Hematopoietic multipotent progenitor cell treated with erythropoietin and hydrocortisone succinate and interleukin-3 and kit ligand, for 15 days (in vitro differentiated cells): ENCODE measurements around the gene TMEM38A.
"Not testable (repeated sequence)": the region's sequence is repeated elsewhere in the genome, so short reads cannot be mapped to it uniquely, and the experiment has no call there.

Source experiments
- DNase-seq: peaks from one replicate; pipeline ENCODE4 v3.0.0-alpha.2; 2015; ENCODE audit warnings: low spot score

TMEM38A gene

DNA sequence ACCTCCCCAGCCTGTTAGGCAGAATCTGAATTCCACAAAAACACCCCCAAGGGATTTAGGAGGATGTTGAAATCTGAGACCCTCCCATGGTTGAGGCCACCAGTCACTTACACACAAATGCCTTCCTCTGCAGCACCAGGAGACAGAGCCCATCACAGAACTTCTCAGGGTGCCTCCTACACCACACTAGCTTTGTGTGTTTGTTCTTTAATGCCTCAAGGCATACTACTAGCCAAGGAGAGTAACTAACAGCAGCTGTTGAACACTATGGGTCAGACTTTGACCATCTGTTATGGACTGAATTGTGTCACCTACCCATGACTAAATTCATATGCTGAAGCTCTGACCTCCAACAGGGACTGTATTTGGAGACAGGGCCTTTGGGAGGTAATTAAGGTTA lies 23.4 kb upstream of the TMEM38A start:
- DNase-seq: no peak

DNA sequence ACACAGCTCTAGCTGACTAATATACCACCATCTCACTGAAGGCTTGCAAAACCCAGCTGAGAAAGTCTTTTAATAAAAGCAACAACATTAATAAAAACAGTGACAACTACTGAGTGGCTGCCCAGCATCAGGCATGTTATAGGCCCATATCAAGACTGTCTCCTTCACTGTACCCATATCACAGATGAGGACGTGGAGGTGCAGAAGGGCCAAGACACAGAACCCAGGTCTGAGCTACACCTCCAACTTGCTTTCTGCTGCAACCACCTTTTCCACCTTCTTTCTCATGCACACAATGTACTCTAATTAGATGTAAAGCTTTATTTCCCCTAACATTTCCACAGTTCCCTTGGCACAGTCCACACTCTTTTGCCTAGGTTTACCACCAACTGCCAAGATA lies 22.3 kb upstream of the TMEM38A start:
- DNase-seq: no peak

DNA sequence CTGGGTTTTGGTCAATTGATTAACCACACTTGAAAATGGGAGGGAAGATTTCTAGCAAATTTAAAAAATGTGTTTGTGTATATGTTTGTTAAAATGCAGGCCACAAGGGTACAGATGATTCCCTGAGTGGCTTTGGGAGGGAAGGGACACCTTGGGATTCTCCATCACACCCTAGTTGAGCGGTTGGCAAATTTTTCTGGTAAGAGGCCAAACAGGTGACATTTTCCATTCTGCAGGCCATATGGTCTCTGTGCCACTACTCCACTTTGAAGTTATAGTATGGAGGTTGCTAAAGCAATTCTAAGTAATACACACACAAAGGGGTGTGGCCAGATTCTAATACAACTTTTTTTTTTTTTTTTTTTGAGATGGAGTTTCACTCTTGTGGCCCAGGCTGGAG lies 20.0 kb upstream of the TMEM38A start:
- DNase-seq: no peak

DNA sequence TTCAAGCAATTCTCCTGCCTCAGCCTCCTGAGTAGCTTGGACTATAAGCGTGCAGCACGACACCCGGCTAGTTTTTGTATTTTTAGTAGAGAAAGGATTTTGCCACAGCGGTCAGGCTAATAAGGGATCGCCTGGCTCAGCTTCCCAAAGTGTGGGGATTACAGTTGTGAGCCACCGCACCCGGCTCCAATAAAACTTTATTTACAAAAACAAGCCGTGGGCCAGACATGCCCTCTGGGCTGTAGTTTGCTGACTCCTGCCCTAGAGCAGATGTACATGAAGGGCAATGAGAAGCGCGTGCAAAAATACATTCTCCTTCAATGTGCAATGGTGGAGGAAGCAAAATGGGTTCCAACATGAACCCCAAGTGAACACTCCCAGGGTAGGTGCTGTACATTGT lies 19.2 kb upstream of the TMEM38A start:
- no peak for DNase-seq

GRCh38 chr19:16645140-16645539 lies 15.8 kb upstream of the TMEM38A start:
- DNase-seq: no peak

DNA sequence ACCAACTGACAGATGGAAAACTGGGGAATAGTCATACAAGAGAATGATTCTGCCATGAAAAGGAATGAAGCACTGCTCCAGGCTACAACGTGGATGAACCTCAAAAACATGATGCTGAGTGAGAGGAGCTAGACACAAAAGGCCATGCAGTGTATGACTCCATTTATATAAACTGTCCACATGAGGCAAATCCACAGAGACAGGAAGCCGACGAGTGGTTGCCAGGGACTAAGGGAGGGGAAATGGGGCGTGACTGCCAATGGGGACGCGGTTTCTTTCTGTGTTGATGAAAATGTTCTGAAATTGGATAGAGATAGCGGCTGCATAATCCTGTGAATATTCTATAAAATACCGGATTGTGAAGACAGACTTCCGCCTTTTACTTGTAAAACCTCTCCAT lies 11.2 kb upstream of the TMEM38A start:
- no peak for DNase-seq

DNA sequence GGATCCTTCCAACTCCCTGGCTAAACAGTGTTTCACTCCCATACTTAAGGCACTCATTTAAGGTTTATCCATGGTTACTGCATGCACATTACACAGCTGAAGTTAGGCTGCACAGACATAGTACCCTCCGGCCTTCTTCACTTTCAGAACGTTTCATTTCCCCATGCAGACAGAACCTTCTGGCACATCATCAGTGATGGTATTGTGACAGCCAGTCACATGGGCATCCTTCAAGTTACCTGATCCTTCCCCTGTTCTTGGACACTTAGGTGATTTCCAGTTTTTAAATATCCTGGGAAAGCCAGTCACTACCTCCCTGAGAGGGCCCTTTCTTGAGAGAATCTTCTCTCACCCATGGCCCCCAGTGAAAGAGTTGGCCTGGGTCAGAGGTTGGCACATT lies 10.1 kb upstream of the TMEM38A start:
- DNase-seq: no peak

GRCh38 chr19:16651421-16652188 lies 9.3 kb upstream of the TMEM38A start:
- DNase-seq: not testable (repeated sequence)

GRCh38 chr19:16652854-16653253 lies 8.1 kb upstream of the TMEM38A start:
- DNase-seq: no peak

DNA sequence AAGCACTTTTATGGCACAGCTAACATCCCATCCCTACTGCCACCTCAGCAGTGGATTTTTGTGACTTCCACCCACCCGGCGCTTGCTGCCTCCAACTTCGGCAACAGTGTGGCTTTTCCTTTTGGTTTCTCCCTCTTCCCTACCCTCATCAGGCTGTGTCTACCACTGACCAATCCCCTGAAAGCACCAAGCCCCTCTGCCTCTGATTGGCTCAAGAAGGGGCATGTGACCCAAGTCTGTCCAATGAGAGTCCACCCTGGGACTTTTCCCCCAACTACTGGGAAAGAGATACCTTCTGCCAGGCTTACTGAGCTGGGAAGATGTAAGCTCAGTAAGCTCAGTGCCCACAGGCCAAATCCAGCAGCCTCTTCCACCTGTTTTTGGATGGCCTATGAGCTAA lies 6.8 kb upstream of the TMEM38A start:
- no peak for DNase-seq

GRCh38 chr19:16654627-16655026 lies 6.3 kb upstream of the TMEM38A start:
- no peak for DNase-seq

- DNase-seq: no peak
Observed at GRCh38 chr19:16655727-16656126, 5.2 kb upstream of the TMEM38A start.

DNA sequence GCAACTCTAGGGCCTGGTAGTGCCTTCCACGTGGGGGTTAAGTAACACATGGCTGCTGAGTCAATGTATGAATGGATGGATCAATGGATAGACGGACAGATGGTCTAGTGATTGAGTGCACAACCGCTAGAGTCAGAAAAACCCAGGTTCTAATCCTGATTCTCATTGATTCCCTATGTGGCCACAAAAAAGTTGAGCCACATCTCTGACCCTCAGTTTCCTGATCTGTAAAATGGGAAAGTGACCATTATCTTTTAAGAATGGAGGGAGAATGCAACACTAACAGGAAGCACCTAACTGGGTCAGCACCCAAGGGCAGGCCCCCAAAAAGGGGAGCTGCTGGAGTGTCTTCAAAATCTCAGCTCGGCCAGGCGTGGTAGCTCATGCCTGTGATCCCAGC lies 3.6 kb upstream of the TMEM38A start:
- no peak for DNase-seq

- DNase-seq: no peak
Observed at GRCh38 chr19:16659464-16659831, 1.5 kb upstream of the TMEM38A start.

DNA sequence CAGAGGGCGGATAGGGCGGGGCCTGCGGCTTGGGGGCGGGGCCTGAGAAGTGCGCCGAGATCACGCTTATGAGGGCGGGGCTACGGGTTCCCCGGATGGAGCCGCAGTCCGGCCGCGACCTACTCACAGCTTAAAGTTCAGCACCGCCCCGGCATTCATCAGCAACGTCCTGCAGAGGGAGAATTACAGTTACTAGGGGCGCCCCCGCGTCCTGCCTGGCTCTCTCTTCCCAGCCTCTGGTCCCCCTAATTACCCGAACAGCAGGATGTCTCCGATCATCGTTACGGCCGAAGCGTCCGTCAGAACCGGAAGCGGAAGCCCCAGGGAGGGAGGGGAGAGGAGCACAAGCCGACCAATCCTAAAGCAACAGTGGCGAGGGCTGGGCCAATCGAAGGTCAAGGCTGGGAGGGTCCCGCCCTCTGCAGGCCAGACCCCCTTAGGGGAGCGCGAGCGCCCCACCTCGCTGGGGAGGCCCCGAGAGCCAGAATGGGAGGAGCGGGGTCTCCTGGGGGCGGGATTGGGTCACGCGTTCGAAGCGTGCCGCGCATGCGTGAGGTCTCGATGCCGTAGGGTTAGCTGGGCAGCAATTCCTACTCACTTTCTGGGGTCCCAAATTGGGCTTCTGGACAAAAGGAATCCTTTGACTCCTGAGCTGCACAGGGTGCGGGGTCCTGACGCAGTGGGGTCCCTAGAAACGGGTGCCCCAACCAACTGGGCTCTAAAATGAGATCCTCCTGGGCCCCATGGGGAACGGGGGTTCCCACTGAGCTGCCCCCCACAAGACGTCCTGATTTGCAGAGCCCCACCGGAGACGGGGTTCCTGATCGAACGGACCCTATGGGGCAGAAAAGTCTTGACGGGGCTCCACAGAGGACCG lies 869 bp upstream of the TMEM38A start, which contains the start of gene SMIM7:
Gene SMIM7 (minus strand): TSS at position 313 of the 877 bp plus-strand sequence. CDS start 34 bp downstream, at position 279.
- peak; percentile 98 for DNase-seq

DNA sequence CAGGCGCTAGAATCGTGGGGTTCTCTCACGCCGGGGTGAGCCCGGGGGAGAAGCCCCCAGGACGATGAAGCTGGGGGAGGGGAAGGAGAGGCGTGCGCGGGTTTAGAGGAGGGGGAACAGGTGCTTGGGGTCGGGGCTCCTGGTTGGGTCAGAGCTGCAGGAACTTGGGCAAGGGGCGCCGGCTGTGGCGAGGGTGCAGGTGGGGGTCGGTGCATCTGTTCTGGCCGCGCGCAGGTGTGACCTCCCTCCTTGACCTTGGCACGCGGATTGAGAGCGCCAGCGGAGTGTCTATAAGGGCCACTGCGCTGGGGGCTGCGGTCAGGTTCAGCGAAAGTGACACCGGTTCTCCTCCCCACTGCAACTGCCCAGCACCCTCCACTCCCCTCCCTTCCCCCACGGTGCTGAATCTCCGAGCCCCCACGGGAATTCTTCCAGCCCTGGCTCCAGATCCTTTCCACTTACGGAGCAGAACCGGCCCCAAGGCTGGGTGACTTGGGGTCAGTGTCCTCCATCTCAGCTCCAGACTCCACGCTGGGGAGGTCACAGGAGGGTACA lies 618 bp downstream of the TMEM38A start:
- DNase-seq: no peak

DNA sequence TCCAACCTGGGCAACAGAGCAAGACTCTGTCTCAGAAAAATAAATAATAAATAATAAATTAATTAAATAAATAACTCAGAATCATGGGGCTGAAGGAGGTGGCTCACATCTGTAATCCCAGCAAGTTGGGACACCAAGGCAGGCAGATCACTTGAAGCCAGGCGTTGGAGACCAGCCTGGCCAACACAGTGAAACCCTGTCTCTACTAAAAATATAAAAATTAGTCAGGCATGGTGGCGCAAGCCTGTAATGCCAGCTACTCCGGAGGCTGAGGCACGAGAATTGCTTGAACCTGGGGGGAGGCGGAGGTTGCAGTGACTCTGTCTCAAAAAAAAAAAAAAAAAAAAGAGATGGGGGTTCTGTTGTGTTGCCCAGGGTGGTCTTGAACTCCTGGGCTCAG lies 7.2 kb downstream of the TMEM38A start:
- DNase-seq: no peak

- DNase-seq: not testable (repeated sequence)
Observed at GRCh38 chr19:16668702-16669101, 7.8 kb downstream of the TMEM38A start.

- DNase-seq: no peak
Observed at GRCh38 chr19:16670291-16670690, 9.4 kb downstream of the TMEM38A start.

- DNase-seq: no peak
Observed at GRCh38 chr19:16671652-16672274, 10.8 kb downstream of the TMEM38A start.

GRCh38 chr19:16673231-16673630 lies 12.3 kb downstream of the TMEM38A start:
- no peak for DNase-seq

GRCh38 chr19:16673839-16674238 lies 12.9 kb downstream of the TMEM38A start:
- not testable (repeated sequence) for DNase-seq
